Endothelial cell of umbilical vein (primary cell): ENCODE data around the gene NPHS1.

Experiments
- CTCF ChIP-seq, 2 donors: IDR thresholded peaks; 1 replicate in 1 of 2; 2 replicates in 1 of 2; pipeline ENCODE4 v1.5.1; 2011; ENCODE audit warnings: low read length in 2 of 2, mild to moderate bottlenecking in 2 of 2, moderate library complexity in 2 of 2, control low read depth in 1 of 2, inconsistent platforms in 1 of 2, low read depth in 1 of 2; ENCODE audit not compliant: insufficient read depth in 1 of 2; ENCODE audit errors: extremely low read depth in 1 of 2
- EZH2 ChIP-seq: IDR thresholded peaks from 2 replicates; pipeline ENCODE4 v1.6.1; 2012; ENCODE audit warnings: borderline replicate concordance, low read depth, mild to moderate bottlenecking, moderate library complexity, low read length, inconsistent platforms; ENCODE audit not compliant: severe bottlenecking
- JUN ChIP-seq: IDR thresholded peaks from 2 replicates; pipeline ENCODE4 v1.6.1; 2011; ENCODE audit warnings: borderline replicate concordance, low read depth; ENCODE audit not compliant: insufficient read length, insufficient read depth
- MAX ChIP-seq: IDR thresholded peaks from 2 replicates; pipeline ENCODE4 v1.6.1; 2011; ENCODE audit not compliant: insufficient read depth, insufficient read length
- MYC ChIP-seq: IDR thresholded peaks from one replicate; pipeline ENCODE4 v1.6.1; 2011; ENCODE audit warnings: mild to moderate bottlenecking, low read depth, low read length
- POLR2A ChIP-seq: IDR thresholded peaks from 2 replicates; pipeline ENCODE4 v1.6.1; 2012; ENCODE audit warnings: low read depth, mild to moderate bottlenecking, control low read depth, low read length
- POLR2AphosphoS5 ChIP-seq: IDR thresholded peaks from 2 replicates; pipeline ENCODE4 v1.6.1; 2012; ENCODE audit warnings: low read depth, mild to moderate bottlenecking, control low read depth, low read length, moderate library complexity; ENCODE audit not compliant: insufficient read depth

- TF ChIP-seq POLR2AphosphoS5 (no peak), CTCF (IDR thresholded peaks at IDR 0.05; ENCODE audit: extremely low read depth in 1 of 2, insufficient read depth in 1 of 2, low read depth in 1 of 2, low read length in 2 of 2) (no peak), MAX (no peak), POLR2A (no peak), EZH2 (no peak), MYC (no peak), JUN (no peak)
Measured at GRCh38 chr19:35856546-35857149, 4.3 kb upstream of the NPHS1 start, which contains the start of gene KIRREL2.
